ENCODE measurements around the gene ACOT11. TPM values are rescaled to one million over a fixed set of nuclear protein-coding genes. Genes with fewer than 3 reads are reported as not detected.

ACOT11 gene
- total RNA-seq, 1 experiment from 2014 or later = 1.9 TPM

- Histone ChIP-seq H3K4me3 (ENCODE audit: low read depth in 2 of 2, low read length in 2 of 2) (no peak overlapping the region), H3K36me3 (ENCODE audit: control insufficient read depth, insufficient read depth, low read length) (no peaks in the 10 kb centered on the region), H3K4me1 (ENCODE audit: control insufficient read depth, insufficient read depth, low read length) (no peaks in the 10 kb centered on the region), H3K27ac (ENCODE audit: low read length) (no peak overlapping the region), H3K9me3 (ENCODE audit: control insufficient read depth, insufficient read depth, low read depth, low read length) (no peaks in the 10 kb centered on the region), H3K27me3 (ENCODE audit: control insufficient read depth, insufficient read depth, low read length) (no peaks in the 10 kb centered on the region)
- POLR2A ChIA-PET = no interaction called here
- ATAC-seq (no peak), DNase-seq (ENCODE audit: low read depth, low spot score) (no peak)
- in situ Hi-C loops (cut with HindIII; ENCODE audit: low pct_unique_long_range_greater_than_20kb, low sequenced_read_pairs) = no loop called here
- CTCF ChIA-PET = no interaction called here
- intact Hi-C loops (cut with micrococcal nuclease; ENCODE audit: unreplicated experiment) = no loop called here
- BruUV-seq (replicated peaks) = no TSS peak
- TF ChIP-seq POLR2AphosphoS5 (IDR thresholded peaks at IDR 0.05; ENCODE audit: low read depth, low read length) (no peak), REST (IDR thresholded peaks at IDR 0.05; ENCODE audit: insufficient read depth in 1 of 2, low read depth in 2 of 2, low read length in 1 of 2) (no peak), TCF7L2 (IDR thresholded peaks at IDR 0.05; ENCODE audit: low read depth, low read length) (no peak), SIN3A (IDR thresholded peaks at IDR 0.05; ENCODE audit: borderline replicate concordance, insufficient read depth, low read depth, low read length) (no peak)
Measured at GRCh38 chr1:54643736-54644135, 95.7 kb downstream of the ACOT11 start.

DNA sequence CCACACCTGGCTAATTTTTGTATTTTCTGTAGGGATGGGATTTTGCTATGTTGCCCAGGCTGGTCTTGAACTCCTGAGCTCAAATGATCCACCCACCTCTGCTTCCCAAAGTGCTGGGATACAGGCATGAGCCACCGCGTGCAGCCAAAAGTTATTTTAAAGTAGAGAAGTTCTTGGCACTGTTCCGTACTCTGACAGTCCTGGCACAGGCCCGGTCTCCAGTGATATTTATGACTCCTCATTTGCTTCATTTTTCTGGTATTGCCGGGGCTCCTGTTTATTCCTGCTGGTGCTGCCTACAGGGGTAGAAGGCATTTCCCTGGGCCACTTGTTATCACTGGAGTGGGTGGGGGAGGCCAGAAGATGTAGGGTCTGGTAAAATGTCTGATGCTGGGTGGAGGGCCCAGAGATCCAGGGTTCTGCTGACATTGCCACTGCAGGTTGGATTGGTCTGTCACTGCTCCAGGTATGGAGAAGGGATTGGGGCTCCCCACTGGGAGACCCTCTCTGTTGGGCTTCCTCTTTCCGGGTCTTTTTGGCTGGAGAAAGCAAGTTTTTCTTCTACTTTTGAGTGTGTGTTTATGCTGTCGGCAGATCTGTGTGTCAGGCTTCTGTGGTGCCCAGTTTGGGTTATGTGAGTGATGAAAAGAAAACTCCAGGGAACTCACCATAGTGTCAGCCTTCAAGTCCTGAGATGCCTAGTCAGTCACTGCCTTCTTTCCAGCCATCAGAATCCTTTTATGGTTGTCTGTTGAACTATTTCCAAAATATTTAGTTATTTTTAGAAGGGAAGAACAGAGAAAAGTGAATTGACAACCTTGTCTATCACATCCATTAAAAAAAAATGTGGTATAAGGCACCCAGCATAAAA is 98.0 kb downstream of the ACOT11 start:
- DNase-seq (ENCODE audit: low read depth, low spot score) (no peak), ATAC-seq (no peak)
- TF ChIP-seq TCF7L2 (IDR thresholded peaks at IDR 0.05; ENCODE audit: low read depth, low read length) (no peak), CTCF (IDR thresholded peaks at IDR 0.05) (no peak), SIN3A (IDR thresholded peaks at IDR 0.05; ENCODE audit: borderline replicate concordance, insufficient read depth, low read depth, low read length) (no peak), POLR2AphosphoS5 (IDR thresholded peaks at IDR 0.05; ENCODE audit: low read depth, low read length) (no peak), REST (IDR thresholded peaks at IDR 0.05; ENCODE audit: insufficient read depth in 1 of 2, low read depth in 2 of 2, low read length in 1 of 2) (no peak)
- in situ Hi-C loops (cut with HindIII; ENCODE audit: low pct_unique_long_range_greater_than_20kb, low sequenced_read_pairs) (no loop called here), intact Hi-C loops (cut with micrococcal nuclease; ENCODE audit: unreplicated experiment) (no loop called here)
- POLR2A ChIA-PET = no interaction called here
- no TSS peak for BruUV-seq (replicated peaks)
- Histone ChIP-seq H3K4me1 (ENCODE audit: control insufficient read depth, insufficient read depth, low read length) (no peaks in the 10 kb centered on the region), H3K4me3 (ENCODE audit: low read depth in 2 of 2, low read length in 2 of 2) (no peak overlapping the region), H3K36me3 (ENCODE audit: control insufficient read depth, insufficient read depth, low read length) (no peaks in the 10 kb centered on the region), H3K9me3 (ENCODE audit: control insufficient read depth, insufficient read depth, low read depth, low read length) (no peaks in the 10 kb centered on the region), H3K27ac (ENCODE audit: low read length) (no peak overlapping the region), H3K27me3 (ENCODE audit: control insufficient read depth, insufficient read depth, low read length) (no peaks in the 10 kb centered on the region)
- CTCF ChIA-PET = interaction anchor here (0.6 kb wide), 1 partner anchor 241 kb away, joined by 5 read pairs; no protein-coding TSS in a partner anchor
